Bronchial epithelial cell (primary cell): ENCODE results near the gene MTMR1. TPM values are rescaled to one million over a fixed set of nuclear protein-coding genes. Genes with fewer than 3 reads are reported as not detected.

Source experiments
- DNase-seq: peaks from one replicate; pipeline ENCODE4 v3.0.0-alpha.2; 2010; ENCODE audit warnings: low read depth
- FAIRE-seq: peaks from 2 replicates; lab custom pipeline; 2011; peaks lifted over from hg19 to GRCh38; lab: Jason Lieb, UNC
- H3K27me3 ChIP-seq: 2 replicates; pipeline ENCODE4 v1.5.1; 2011; ENCODE audit warnings: low read length; ENCODE audit not compliant: control insufficient read depth, insufficient read depth
- H3K36me3 ChIP-seq: 2 replicates; pipeline ENCODE4 v1.5.1; 2011; ENCODE audit warnings: low read length; ENCODE audit not compliant: control insufficient read depth, insufficient read depth
- H3K4me3 ChIP-seq: 2 replicates; pipeline ENCODE4 v1.5.1; 2011; ENCODE audit warnings: mild to moderate bottlenecking, low read depth, low read length, control low read depth
- total RNA-seq: library from RNA; depleted of rRNA; stranded (reverse); fragments of >200 nt; gene quantifications from 2 replicates; pipeline ENCODE4 v1.2.1, GENCODE V29; 2014
- TF ChIP-seq, protein P1 (sequence below): IDR thresholded peaks from 2 replicates; pipeline ENCODE4 v1.5.1; 2011; ENCODE audit warnings: mild to moderate bottlenecking, moderate library complexity, low read length, control low read depth, inconsistent platforms; ENCODE audit not compliant: insufficient read depth, severe bottlenecking

The MTMR1 gene
- total RNA-seq, 1 donor from 2014 or later = 14.0 TPM

- DNase-seq (peak; percentile 96), FAIRE-seq (peak; percentile 36)
- Histone ChIP-seq H3K4me3 (peak overlapping the region; percentile 48), H3K27me3 (no peaks in the 10 kb centered on the region), H3K36me3 (no peaks in the 10 kb centered on the region)
- TF ChIP-seq, protein P1, sequence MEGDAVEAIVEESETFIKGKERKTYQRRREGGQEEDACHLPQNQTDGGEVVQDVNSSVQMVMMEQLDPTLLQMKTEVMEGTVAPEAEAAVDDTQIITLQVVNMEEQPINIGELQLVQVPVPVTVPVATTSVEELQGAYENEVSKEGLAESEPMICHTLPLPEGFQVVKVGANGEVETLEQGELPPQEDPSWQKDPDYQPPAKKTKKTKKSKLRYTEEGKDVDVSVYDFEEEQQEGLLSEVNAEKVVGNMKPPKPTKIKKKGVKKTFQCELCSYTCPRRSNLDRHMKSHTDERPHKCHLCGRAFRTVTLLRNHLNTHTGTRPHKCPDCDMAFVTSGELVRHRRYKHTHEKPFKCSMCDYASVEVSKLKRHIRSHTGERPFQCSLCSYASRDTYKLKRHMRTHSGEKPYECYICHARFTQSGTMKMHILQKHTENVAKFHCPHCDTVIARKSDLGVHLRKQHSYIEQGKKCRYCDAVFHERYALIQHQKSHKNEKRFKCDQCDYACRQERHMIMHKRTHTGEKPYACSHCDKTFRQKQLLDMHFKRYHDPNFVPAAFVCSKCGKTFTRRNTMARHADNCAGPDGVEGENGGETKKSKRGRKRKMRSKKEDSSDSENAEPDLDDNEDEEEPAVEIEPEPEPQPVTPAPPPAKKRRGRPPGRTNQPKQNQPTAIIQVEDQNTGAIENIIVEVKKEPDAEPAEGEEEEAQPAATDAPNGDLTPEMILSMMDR = no peak
Measured at GRCh38 chrX:150693725-150694574, 754 bp downstream of the MTMR1 start.

GRCh38 chrX:150694738-150695410, 1.7 kb downstream of the MTMR1 start:
- no peak for DNase-seq
- no peaks in the 10 kb centered on the region for H3K36me3 ChIP-seq
- H3K27me3 ChIP-seq = no peaks in the 10 kb centered on the region
- TF ChIP-seq, protein P1 = no peak
- peak; percentile 52 for FAIRE-seq
- H3K4me3 ChIP-seq = peak overlapping the region; percentile 17

DNA sequence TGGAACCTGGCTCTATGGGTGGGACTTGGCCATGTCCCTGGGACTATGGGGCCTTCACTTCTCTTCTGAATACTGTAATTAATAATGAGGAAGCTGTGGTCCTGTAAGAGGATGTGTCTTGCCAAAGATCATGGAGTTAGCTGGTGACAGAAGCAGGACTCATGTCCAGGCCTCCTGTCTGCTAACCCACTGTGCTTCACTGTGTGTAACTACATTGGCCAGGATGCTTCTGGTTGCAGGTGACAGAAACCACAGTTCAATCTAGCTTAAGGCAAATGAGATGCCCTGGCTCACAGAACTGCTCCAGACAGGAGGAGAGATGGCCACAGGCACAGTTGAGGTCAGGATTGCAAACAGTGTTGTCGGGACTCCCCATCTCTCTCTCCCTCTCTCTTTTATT, 3.1 kb downstream of the MTMR1 start:
- H3K27me3 ChIP-seq = no peaks in the 10 kb centered on the region
- FAIRE-seq (no peak), DNase-seq (no peak)
- H3K36me3 ChIP-seq = no peaks in the 10 kb centered on the region
- TF ChIP-seq, protein P1 = no peak
- H3K4me3 ChIP-seq = no peak overlapping the region

DNA sequence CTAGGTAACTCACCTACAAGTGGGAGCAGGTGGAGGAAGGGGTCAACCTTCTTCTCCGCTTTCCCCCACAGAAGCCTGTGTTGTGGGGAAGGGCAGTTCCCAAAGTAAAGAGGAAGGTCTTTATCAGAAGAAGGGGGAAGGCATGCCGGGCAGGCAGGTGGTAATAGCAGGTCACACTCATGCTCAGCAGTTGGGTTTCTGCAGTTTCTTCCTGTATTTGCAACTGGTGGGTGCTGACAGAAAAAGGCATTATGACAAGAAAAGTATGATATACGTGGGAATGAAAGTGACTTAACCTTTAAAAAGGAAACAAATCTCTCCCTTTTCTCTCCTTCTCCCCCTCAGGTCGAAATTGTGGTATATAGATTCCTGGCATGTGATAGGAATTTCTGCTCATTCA, 3.7 kb downstream of the MTMR1 start:
- Histone ChIP-seq H3K27me3 (no peaks in the 10 kb centered on the region), H3K4me3 (no peak overlapping the region), H3K36me3 (no peaks in the 10 kb centered on the region)
- FAIRE-seq (no peak), DNase-seq (no peak)
- TF ChIP-seq, protein P1 = no peak

- DNase-seq (no peak), FAIRE-seq (no peak)
- Histone ChIP-seq H3K4me3 (no peak overlapping the region), H3K27me3 (no peaks in the 10 kb centered on the region), H3K36me3 (no peaks in the 10 kb centered on the region)
- TF ChIP-seq, protein P1 = no peak
Measured at GRCh38 chrX:150697641-150698040, 4.4 kb downstream of the MTMR1 start.
